Measurements from ENCODE around the gene SHC3.

- no peak for TF ChIP-seq POLR2A (IDR thresholded peaks at IDR 0.05)
- TF ChIP-seq CTCF (IDR thresholded peaks at IDR 0.05): no peak
Observed at GRCh38 chr9:89139455-89139854, 39.2 kb downstream of the SHC3 start.

All from body of pancreas (tissue), 4 donors.